ENCODE data around the gene SKIC2. TPM values are rescaled to one million over a fixed set of nuclear protein-coding genes. Genes with fewer than 3 reads are reported as not detected.
"Not testable (repeated sequence)": the region's sequence is repeated elsewhere in the genome, so short reads cannot be mapped to it uniquely, and the experiment has no call there.

Gene SKIC2
- 56.2 TPM for polyA plus RNA-seq (2013, experiment 1 of 4)
- polyA plus RNA-seq (2013, experiment 2 of 4) = 59.8 TPM
- polyA plus RNA-seq (2013, experiment 3 of 4) = 40.6 TPM
- polyA plus RNA-seq (2013, experiment 4 of 4) = 50.9 TPM

GRCh38 chr6:31958741-31959739 lies at the start of gene SKIC2, which contains the start of gene NELFE:
SKIC2 (plus strand) TSS chr6:31959175; CDS start chr6:31959193, 18 bp downstream.
NELFE (minus strand) TSS chr6:31958971; CDS start chr6:31958446, 525 bp downstream.
- Histone ChIP-seq H3K4me1 (ENCODE audit: control insufficient read depth, insufficient read depth, low read length) (peaks cover 11% of the 10 kb centered on the region), H3K4me3 (ENCODE audit: insufficient read depth, low read depth, low read length) (peak within 1 kb of the TSS; percentile 94), H3K27me3 (ENCODE audit: control insufficient read depth, insufficient read depth, low read length, poor library complexity, severe bottlenecking) (no peaks in the 10 kb centered on the region), H3K9me3 (ENCODE audit: control insufficient read depth, low read length) (no peaks in the 10 kb centered on the region), H3K27ac (ENCODE audit: insufficient read depth, low read depth, low read length, poor library complexity, severe bottlenecking) (peak within 1 kb of the TSS; percentile 72), H3K36me3 (ENCODE audit: control insufficient read depth, insufficient read depth, low read length) (peaks cover 48% of the 10 kb centered on the region)
- whole genome bisulfite sequencing, 2 experiments = 1% methylated on average over 59 of the region's 59 CpGs

GRCh38 chr6:31909298-31909697 lies 49.7 kb upstream of the SKIC2 start:
- H3K4me1 ChIP-seq (ENCODE audit: control insufficient read depth, insufficient read depth, low read length); H3K4me3 ChIP-seq (ENCODE audit: insufficient read depth, low read depth, low read length); H3K27ac ChIP-seq (ENCODE audit: insufficient read depth, low read depth, low read length, poor library complexity, severe bottlenecking); H3K27me3 ChIP-seq (ENCODE audit: control insufficient read depth, insufficient read depth, low read length, poor library complexity, severe bottlenecking); H3K9me3 ChIP-seq (ENCODE audit: control insufficient read depth, low read length); H3K36me3 ChIP-seq (ENCODE audit: control insufficient read depth, insufficient read depth, low read length): not testable (repeated sequence)
- 78 to 87% methylated on average over 7 of the region's 7 CpGs for WGBS, 2 experiments

- Histone ChIP-seq H3K36me3 (ENCODE audit: control insufficient read depth, insufficient read depth, low read length) (no peaks in the 10 kb centered on the region), H3K27ac (ENCODE audit: insufficient read depth, low read depth, low read length, poor library complexity, severe bottlenecking) (no peak overlapping the region), H3K4me3 (ENCODE audit: insufficient read depth, low read depth, low read length) (no peak overlapping the region), H3K9me3 (ENCODE audit: control insufficient read depth, low read length) (no peaks in the 10 kb centered on the region), H3K27me3 (ENCODE audit: control insufficient read depth, insufficient read depth, low read length, poor library complexity, severe bottlenecking) (no peaks in the 10 kb centered on the region), H3K4me1 (ENCODE audit: control insufficient read depth, insufficient read depth, low read length) (no peaks in the 10 kb centered on the region)
- 69 to 73% methylated on average over 11 of the region's 11 CpGs for WGBS, 2 experiments
Measured at GRCh38 chr6:31911826-31912585, 47.0 kb upstream of the SKIC2 start.

GRCh38 chr6:31915351-31915750 lies 43.6 kb upstream of the SKIC2 start:
- no peak overlapping the region for H3K4me3 ChIP-seq (ENCODE audit: insufficient read depth, low read depth, low read length)
- H3K9me3 ChIP-seq (ENCODE audit: control insufficient read depth, low read length) = no peaks in the 10 kb centered on the region
- H3K4me1 ChIP-seq (ENCODE audit: control insufficient read depth, insufficient read depth, low read length) = no peaks in the 10 kb centered on the region
- H3K27ac ChIP-seq (ENCODE audit: insufficient read depth, low read depth, low read length, poor library complexity, severe bottlenecking) = no peak overlapping the region
- no peaks in the 10 kb centered on the region for H3K36me3 ChIP-seq (ENCODE audit: control insufficient read depth, insufficient read depth, low read length)
- H3K27me3 ChIP-seq (ENCODE audit: control insufficient read depth, insufficient read depth, low read length, poor library complexity, severe bottlenecking) = no peaks in the 10 kb centered on the region

- no peaks in the 10 kb centered on the region for H3K4me1 ChIP-seq (ENCODE audit: control insufficient read depth, insufficient read depth, low read length)
- no peaks in the 10 kb centered on the region for H3K27me3 ChIP-seq (ENCODE audit: control insufficient read depth, insufficient read depth, low read length, poor library complexity, severe bottlenecking)
- no peak overlapping the region for H3K27ac ChIP-seq (ENCODE audit: insufficient read depth, low read depth, low read length, poor library complexity, severe bottlenecking)
- H3K36me3 ChIP-seq (ENCODE audit: control insufficient read depth, insufficient read depth, low read length) = no peaks in the 10 kb centered on the region
- H3K9me3 ChIP-seq (ENCODE audit: control insufficient read depth, low read length) = no peaks in the 10 kb centered on the region
- 90% methylated on average over 6 of the region's 6 CpGs for WGBS, 2 experiments
- no peak overlapping the region for H3K4me3 ChIP-seq (ENCODE audit: insufficient read depth, low read depth, low read length)
Measured at GRCh38 chr6:31915756-31916155, 43.2 kb upstream of the SKIC2 start.

GRCh38 chr6:31918069-31918720 lies 40.8 kb upstream of the SKIC2 start:
- Histone ChIP-seq H3K4me3 (ENCODE audit: insufficient read depth, low read depth, low read length) (no peak overlapping the region), H3K36me3 (ENCODE audit: control insufficient read depth, insufficient read depth, low read length) (no peaks in the 10 kb centered on the region), H3K27me3 (ENCODE audit: control insufficient read depth, insufficient read depth, low read length, poor library complexity, severe bottlenecking) (no peaks in the 10 kb centered on the region), H3K27ac (ENCODE audit: insufficient read depth, low read depth, low read length, poor library complexity, severe bottlenecking) (no peak overlapping the region), H3K9me3 (ENCODE audit: control insufficient read depth, low read length) (no peaks in the 10 kb centered on the region), H3K4me1 (ENCODE audit: control insufficient read depth, insufficient read depth, low read length) (no peaks in the 10 kb centered on the region)
- 89 to 90% methylated on average over 8 of the region's 8 CpGs for WGBS, 2 experiments

- Histone ChIP-seq H3K27ac (ENCODE audit: insufficient read depth, low read depth, low read length, poor library complexity, severe bottlenecking) (no peak overlapping the region), H3K36me3 (ENCODE audit: control insufficient read depth, insufficient read depth, low read length) (no peaks in the 10 kb centered on the region), H3K9me3 (ENCODE audit: control insufficient read depth, low read length) (no peaks in the 10 kb centered on the region), H3K4me1 (ENCODE audit: control insufficient read depth, insufficient read depth, low read length) (no peaks in the 10 kb centered on the region), H3K27me3 (ENCODE audit: control insufficient read depth, insufficient read depth, low read length, poor library complexity, severe bottlenecking) (no peaks in the 10 kb centered on the region), H3K4me3 (ENCODE audit: insufficient read depth, low read depth, low read length) (no peak overlapping the region)
- WGBS, 2 experiments = 89% methylated on average over 6 of the region's 6 CpGs
Measured at GRCh38 chr6:31919624-31920303, 39.2 kb upstream of the SKIC2 start.

- Histone ChIP-seq H3K27ac (ENCODE audit: insufficient read depth, low read depth, low read length, poor library complexity, severe bottlenecking) (no peak overlapping the region), H3K27me3 (ENCODE audit: control insufficient read depth, insufficient read depth, low read length, poor library complexity, severe bottlenecking) (peaks cover 1% of the 10 kb centered on the region), H3K4me3 (ENCODE audit: insufficient read depth, low read depth, low read length) (no peak overlapping the region), H3K9me3 (ENCODE audit: control insufficient read depth, low read length) (no peaks in the 10 kb centered on the region), H3K4me1 (ENCODE audit: control insufficient read depth, insufficient read depth, low read length) (no peaks in the 10 kb centered on the region), H3K36me3 (ENCODE audit: control insufficient read depth, insufficient read depth, low read length) (no peaks in the 10 kb centered on the region)
- 84 to 96% methylated on average over 2 of the region's 2 CpGs for WGBS, 2 experiments
Measured at GRCh38 chr6:31920811-31921210, 38.2 kb upstream of the SKIC2 start.

GRCh38 chr6:31922942-31923341 lies 36.0 kb upstream of the SKIC2 start:
- 31% methylated on average over 5 of the region's 5 CpGs for WGBS, 2 experiments
- Histone ChIP-seq H3K4me1 (ENCODE audit: control insufficient read depth, insufficient read depth, low read length) (no peaks in the 10 kb centered on the region), H3K9me3 (ENCODE audit: control insufficient read depth, low read length) (no peaks in the 10 kb centered on the region), H3K4me3 (ENCODE audit: insufficient read depth, low read depth, low read length) (no peak overlapping the region), H3K36me3 (ENCODE audit: control insufficient read depth, insufficient read depth, low read length) (no peaks in the 10 kb centered on the region), H3K27ac (ENCODE audit: insufficient read depth, low read depth, low read length, poor library complexity, severe bottlenecking) (no peak overlapping the region), H3K27me3 (ENCODE audit: control insufficient read depth, insufficient read depth, low read length, poor library complexity, severe bottlenecking) (peaks cover 3% of the 10 kb centered on the region)
